Tibial artery (tissue), 4 donors: ENCODE measurements around the gene ZC2HC1B.

Source experiments
- DNase-seq, 2 donors: peaks; one replicate each; pipeline ENCODE4 v3.0.0-alpha.2; 2019
- H3K27ac ChIP-seq, 2 donors: fragments of 200-600 bp; sonication (generic) in 1 of 2; 1 replicate in 1 of 2; 2 replicates in 1 of 2; pipeline ENCODE4 v1.5.1; 2018 to 2019; ENCODE audit warnings: mild to moderate bottlenecking in 1 of 2
- H3K27me3 ChIP-seq, 2 donors: fragments of 200-600 bp; sonication (generic) in 1 of 2; one replicate each; pipeline versions ENCODE4 v1.5.1 to v1.6.0; 2016 to 2019
- H3K36me3 ChIP-seq, 3 donors: fragments of 200-600 bp; sonication (generic) in 2 of 3; one replicate each; pipeline ENCODE4 v1.5.1; 2016 to 2019; ENCODE audit warnings: mild to moderate bottlenecking in 2 of 3
- H3K4me1 ChIP-seq, 4 donors: fragments of 200-600 bp; sonication (generic) in 2 of 4; 1 replicate in 3 of 4; 2 replicates in 1 of 4; pipeline ENCODE4 v1.5.1; 2016 to 2019
- H3K4me3 ChIP-seq, 2 donors: fragments of 200-600 bp; sonication (generic) in 1 of 2; 1 replicate in 1 of 2; 2 replicates in 1 of 2; pipeline ENCODE4 v1.5.1; 2018 to 2019; ENCODE audit warnings: mild to moderate bottlenecking in 2 of 2
- H3K9me3 ChIP-seq, 3 donors: fragments of 200-600 bp; sonication (generic) in 1 of 3; one replicate each; pipeline ENCODE4 v1.5.1; 2016 to 2019
- CTCF ChIP-seq, 2 experiments: fragments of 200-600 bp in 1 of 2; fragments of 450-650 bp in 1 of 2; IDR thresholded peaks; one replicate each; pipeline ENCODE4 v1.5.1; 2017 to 2019; ENCODE audit warnings: antibody characterized with exemption in 2 of 2, mild to moderate bottlenecking in 1 of 2, moderate library complexity in 1 of 2
- intact Hi-C: fragments of 100-400 bp; cut with DNase I; formaldehyde crosslinking; loops from one replicate; pipeline ENCODE4 v1.15.0; 2023; ENCODE audit warnings: low total_unique reads

ZC2HC1B gene

GRCh38 chr6:143982968-143983367 is 118.7 kb downstream of the ZC2HC1B start:
- Histone ChIP-seq H3K27me3 (no peaks in the 10 kb centered on the region), H3K27ac (no peak overlapping the region), H3K4me3 (no peak overlapping the region), H3K9me3 (no peaks in the 10 kb centered on the region), H3K4me1 (peaks cover 0 to 7% (median 0%) of the 10 kb centered on the region in 4 donors), H3K36me3 (no peaks in the 10 kb centered on the region)
- intact Hi-C loops: no loop called here
- DNase-seq: no peak
- no peak for TF ChIP-seq CTCF (IDR thresholded peaks at IDR 0.05)

GRCh38 chr6:143984666-143985065 is 120.4 kb downstream of the ZC2HC1B start:
- Histone ChIP-seq H3K27me3 (no peaks in the 10 kb centered on the region), H3K4me1 (peaks cover 0 to 7% (median 0%) of the 10 kb centered on the region in 4 donors), H3K4me3 (no peak overlapping the region), H3K27ac (no peak overlapping the region), H3K36me3 (no peaks in the 10 kb centered on the region), H3K9me3 (no peaks in the 10 kb centered on the region)
- TF ChIP-seq CTCF (IDR thresholded peaks at IDR 0.05): no peak
- intact Hi-C loops: loop anchor here (5.0 kb wide), 1 partner anchor 1497 kb away; no protein-coding TSS in a partner anchor
- no peak for DNase-seq

GRCh38 chr6:143986463-143987065 is 122.3 kb downstream of the ZC2HC1B start:
- H3K4me3 ChIP-seq: no peak overlapping the region
- H3K27me3 ChIP-seq: no peaks in the 10 kb centered on the region
- peaks cover 0 to 7% (median 0%) of the 10 kb centered on the region in 4 donors for H3K4me1 ChIP-seq
- no peak for DNase-seq
- intact Hi-C loops: loop anchor here (5.0 kb wide), 1 partner anchor 1499 kb away; no protein-coding TSS in a partner anchor
- no peaks in the 10 kb centered on the region for H3K36me3 ChIP-seq
- TF ChIP-seq CTCF (IDR thresholded peaks at IDR 0.05): no peak
- no peak overlapping the region for H3K27ac ChIP-seq
- no peaks in the 10 kb centered on the region for H3K9me3 ChIP-seq
